Colon (tissue), 2 donors: Measurements from ENCODE around the gene PEA15.

Experiments
- FAIRE-seq: peaks from 2 replicates; lab custom pipeline; 2012; peaks lifted over from hg19 to GRCh38; lab: Jason Lieb, UNC
- donor health status: control.
- donor health status: control.

The PEA15 gene

GRCh38 chr1:160239582-160240299, 34.6 kb downstream of the PEA15 start:
- no peak for FAIRE-seq

- no peak for FAIRE-seq
These were observed 38.6 kb downstream of the PEA15 start for GRCh38 chr1:160243767-160244166.

GRCh38 chr1:160244209-160244608, 39.0 kb downstream of the PEA15 start:
- FAIRE-seq: no peak

- no peak for FAIRE-seq
These were observed 40.2 kb downstream of the PEA15 start for GRCh38 chr1:160245434-160245833.

- no peak for FAIRE-seq
These were observed 41.9 kb downstream of the PEA15 start for GRCh38 chr1:160247053-160247452.

- no peak for FAIRE-seq
These were observed 45.8 kb downstream of the PEA15 start for GRCh38 chr1:160251011-160251410.

GRCh38 chr1:160251687-160252526, 46.7 kb downstream of the PEA15 start:
- no peak for FAIRE-seq

GRCh38 chr1:160255781-160256300, 50.7 kb downstream of the PEA15 start:
- no peak for FAIRE-seq

GRCh38 chr1:160256396-160257046, 51.3 kb downstream of the PEA15 start:
- FAIRE-seq: no peak

- no peak for FAIRE-seq
These were observed 52.3 kb downstream of the PEA15 start for GRCh38 chr1:160257411-160258015.

GRCh38 chr1:160258177-160258798, 53.1 kb downstream of the PEA15 start:
- FAIRE-seq: no peak

GRCh38 chr1:160260406-160261382, 55.5 kb downstream of the PEA15 start:
- FAIRE-seq: no peak

GRCh38 chr1:160261556-160261892, 56.3 kb downstream of the PEA15 start:
- FAIRE-seq: no peak

- no peak for FAIRE-seq
These were observed 57.0 kb downstream of the PEA15 start, which contains the start of gene DCAF8 for GRCh38 chr1:160261893-160262794. TSS of gene DCAF8 (minus strand) at chr1:160262549. CDS start at chr1:160244008, 18,541 bp downstream.

- FAIRE-seq: no peak
These were observed 59.7 kb downstream of the PEA15 start for GRCh38 chr1:160264795-160265307.
